OCI-M2 (cell line): ENCODE results near the gene ABCC6.
"Not testable (repeated sequence)": the region's sequence is repeated elsewhere in the genome, so short reads cannot be mapped to it uniquely, and the experiment has no call there.

Experiments
- DNase-seq: peaks from one replicate; lab custom pipeline; 2025; ENCODE audit not compliant: unreplicated experiment; lab: John Stamatoyannopoulos, UW

The ABCC6 gene

GRCh38 chr16:16223662-16224241 is 458 bp upstream of the ABCC6 start:
- not testable (repeated sequence) for DNase-seq

DNA sequence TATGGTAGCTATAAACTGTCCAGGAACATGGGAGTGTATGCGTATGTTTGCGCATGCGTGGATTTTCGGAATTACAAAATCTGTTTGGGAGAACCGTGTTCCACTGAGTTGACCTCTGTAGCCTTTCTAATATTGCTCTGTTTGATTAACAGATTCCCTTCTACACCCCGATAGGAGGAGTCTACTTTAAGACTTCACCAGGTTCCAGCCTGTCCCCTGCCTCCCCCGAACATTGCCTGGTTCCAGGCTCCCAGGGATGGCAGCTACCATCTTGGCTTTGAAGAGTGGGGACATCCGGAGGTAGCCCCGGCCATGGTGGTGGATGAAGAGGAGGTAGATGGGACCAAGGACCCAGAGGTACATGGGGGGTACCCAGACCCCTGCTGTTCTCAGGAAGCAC is 1.9 kb downstream of the ABCC6 start:
- not testable (repeated sequence) for DNase-seq

- not testable (repeated sequence) for DNase-seq
These were observed 2.8 kb downstream of the ABCC6 start for GRCh38 chr16:16220449-16220848.

DNA sequence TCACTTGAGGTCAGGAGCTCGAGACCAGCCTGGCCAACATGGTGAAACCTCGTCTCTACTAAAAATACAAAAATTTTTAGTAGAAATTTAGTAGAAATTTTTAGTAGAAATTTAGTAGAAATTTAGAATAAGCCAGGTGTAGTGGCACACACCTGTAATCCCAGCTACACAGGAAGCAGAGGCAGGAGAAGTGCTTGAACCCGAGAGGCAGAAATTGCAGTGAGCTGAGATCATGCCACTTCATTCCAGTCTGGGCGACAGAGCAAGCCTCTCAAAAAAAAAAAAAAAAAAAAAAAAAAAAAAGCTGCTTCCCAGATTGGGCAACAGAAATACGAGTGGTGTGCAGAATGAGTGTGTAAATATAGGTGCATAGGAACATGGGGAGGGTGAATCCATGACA is 4.5 kb downstream of the ABCC6 start:
- DNase-seq = not testable (repeated sequence)

GRCh38 chr16:16218349-16218748 is 4.9 kb downstream of the ABCC6 start:
- not testable (repeated sequence) for DNase-seq

GRCh38 chr16:16213863-16214293 is 9.4 kb downstream of the ABCC6 start:
- not testable (repeated sequence) for DNase-seq

DNA sequence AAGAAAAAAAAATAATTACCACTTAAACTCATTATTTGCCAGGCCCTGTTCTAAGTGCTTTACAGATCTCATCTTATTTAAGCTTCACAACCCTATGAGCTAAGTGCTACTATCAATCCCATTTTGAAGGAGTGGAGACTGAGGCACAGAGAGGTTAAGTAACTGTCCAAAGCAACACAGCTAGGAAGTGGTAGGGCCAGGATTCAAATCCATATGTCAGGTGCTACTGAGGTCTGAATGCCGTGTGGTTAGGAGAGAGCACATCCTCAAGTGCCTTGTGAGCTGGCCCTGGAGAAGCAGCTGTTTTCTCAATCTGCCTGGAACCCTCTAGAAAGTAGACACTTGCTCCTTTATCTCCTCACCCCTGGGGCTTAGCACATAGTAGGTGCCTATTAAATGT is 11.9 kb downstream of the ABCC6 start:
- not testable (repeated sequence) for DNase-seq

GRCh38 chr16:16208461-16208860 is 14.8 kb downstream of the ABCC6 start:
- DNase-seq = not testable (repeated sequence)

GRCh38 chr16:16207787-16208334 is 15.4 kb downstream of the ABCC6 start:
- not testable (repeated sequence) for DNase-seq

- not testable (repeated sequence) for DNase-seq
These were observed 16.1 kb downstream of the ABCC6 start for GRCh38 chr16:16207097-16207786.

DNA sequence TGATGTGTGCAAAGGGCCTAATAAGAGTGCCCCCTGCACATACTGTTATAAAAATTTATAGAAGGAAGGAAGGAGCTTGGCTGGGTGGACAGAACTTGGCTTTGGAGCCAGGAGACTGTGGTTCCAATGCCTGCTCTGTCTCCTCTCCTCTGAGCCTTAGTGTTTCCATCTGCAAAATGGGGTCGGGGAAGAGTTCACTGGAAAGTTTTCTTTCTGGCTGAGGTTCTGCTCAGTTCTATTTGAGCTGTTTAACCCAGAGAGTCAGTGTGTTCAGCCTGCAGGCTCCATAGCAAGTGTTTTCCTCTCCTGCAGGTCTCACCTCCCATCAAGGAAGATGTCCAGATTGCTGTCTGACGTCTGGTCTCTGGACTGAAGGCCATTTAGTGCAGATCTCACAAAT is 17.4 kb downstream of the ABCC6 start:
- not testable (repeated sequence) for DNase-seq

GRCh38 chr16:16204552-16204951 is 18.7 kb downstream of the ABCC6 start:
- DNase-seq = not testable (repeated sequence)

GRCh38 chr16:16203494-16203893 is 19.8 kb downstream of the ABCC6 start:
- not testable (repeated sequence) for DNase-seq

DNA sequence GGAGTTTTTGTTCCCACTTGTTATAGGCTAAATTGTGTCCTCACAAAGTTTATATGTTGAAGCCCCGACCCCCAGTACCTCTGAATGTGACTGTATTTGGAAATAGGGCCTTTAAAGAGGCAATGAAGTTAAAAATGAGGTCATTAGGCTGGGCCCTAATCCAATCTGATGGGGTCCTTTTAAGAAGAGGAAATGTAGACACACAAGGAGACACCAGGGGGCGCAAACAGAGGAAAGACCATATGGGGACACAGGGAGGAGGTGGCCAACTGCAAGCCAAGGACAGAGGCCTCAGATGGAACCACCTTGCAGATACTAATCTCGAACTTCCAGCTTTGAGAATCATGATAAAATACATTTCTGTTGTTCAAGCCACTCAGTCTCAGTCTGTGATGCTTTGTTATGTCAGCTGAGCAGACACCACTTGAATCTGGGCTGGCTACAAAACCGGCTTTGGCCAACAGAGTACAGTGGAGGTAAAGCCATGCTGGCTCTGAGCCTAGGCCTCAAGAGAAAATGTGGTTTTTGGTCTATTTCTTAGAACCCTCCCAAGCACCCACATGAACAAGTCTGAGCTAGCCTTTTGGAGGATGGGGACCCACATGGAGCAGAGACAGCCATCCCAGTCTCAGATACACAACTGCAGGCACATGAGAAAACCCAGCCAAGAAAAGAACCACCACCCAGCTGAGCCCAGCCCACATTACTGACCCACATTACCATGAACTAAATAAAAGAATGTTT is 20.7 kb downstream of the ABCC6 start:
- not testable (repeated sequence) for DNase-seq

DNA sequence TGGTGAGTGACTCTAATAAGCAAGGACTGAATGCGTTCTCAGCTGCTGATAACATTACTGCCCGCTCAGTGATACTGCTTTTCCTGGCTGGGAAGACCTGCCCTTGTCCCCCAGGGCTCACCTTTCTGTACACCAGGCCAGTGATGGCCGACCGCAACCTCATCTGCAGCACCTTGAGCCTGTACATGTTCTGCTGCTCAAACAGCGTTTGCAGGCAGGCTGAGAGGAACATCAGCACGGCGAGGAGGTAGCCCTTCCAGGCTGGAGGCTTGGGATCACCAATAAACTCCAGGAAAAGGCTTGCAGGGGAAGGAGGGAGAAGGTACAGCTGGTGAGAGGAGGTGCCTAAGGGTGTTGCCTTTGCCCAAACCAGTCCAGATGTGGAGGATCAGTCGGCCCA is 21.4 kb downstream of the ABCC6 start:
- not testable (repeated sequence) for DNase-seq

DNA sequence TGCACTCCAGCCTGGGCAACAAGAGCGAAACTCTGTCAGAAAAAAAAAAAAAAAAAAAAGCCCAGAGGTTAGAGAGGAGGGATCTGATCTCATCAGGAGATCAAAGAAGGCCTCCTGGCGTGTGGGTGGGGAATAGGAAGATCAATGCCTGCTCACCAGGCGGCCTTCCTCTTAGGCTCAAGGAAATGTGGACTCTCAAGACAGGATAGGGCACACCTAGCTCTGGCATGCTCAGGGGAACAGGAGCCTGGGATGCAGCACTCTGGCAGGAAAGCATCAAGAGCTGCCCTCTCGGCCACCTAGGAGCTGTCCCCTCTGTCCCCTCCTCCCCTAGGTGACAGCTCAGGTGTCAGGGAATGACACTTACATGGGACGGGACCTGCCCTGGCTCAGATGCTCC is 22.9 kb downstream of the ABCC6 start:
- DNase-seq = not testable (repeated sequence)

DNA sequence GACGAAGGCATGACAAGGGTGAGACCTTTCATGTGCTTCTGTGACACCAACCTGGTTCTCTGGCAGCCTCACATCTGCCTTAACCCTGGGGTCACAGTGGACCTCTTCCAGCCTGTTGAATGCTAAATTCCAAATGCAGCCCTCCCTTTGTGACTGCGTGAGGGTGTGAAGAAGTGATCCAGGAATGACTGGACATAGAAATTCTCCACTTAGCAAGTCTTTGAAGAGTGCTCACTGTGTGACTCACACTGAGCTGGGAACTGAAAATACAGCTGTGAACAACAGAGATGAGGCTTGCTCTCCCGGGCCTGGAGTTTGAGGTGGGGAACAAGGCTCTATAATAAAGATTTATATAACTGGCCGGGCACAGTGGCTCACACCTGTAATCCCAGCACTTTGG is 23.9 kb downstream of the ABCC6 start:
- DNase-seq = not testable (repeated sequence)

DNA sequence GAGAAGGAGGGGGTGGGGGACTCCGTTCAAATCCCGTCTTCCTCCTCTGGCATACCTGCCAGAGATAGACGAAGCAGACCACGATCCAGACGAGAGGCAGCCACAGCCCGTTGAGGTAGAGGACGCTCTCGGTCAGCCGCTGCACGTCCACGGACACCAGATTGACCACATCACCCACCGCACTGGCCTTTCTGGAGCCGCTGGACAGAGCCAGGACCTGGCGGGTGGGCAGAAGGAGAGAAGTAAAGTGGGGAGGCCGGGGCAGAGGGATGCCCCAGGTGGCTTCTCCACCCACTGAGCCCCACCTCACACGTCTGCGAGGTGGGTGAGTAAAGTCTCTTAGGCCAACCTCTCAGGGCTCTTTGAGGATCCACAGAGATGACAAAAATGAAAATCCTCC is 25.3 kb downstream of the ABCC6 start:
- no peak for DNase-seq

- DNase-seq = no peak
These were observed 26.0 kb downstream of the ABCC6 start for GRCh38 chr16:16197331-16197730.

GRCh38 chr16:16196099-16196498 is 27.2 kb downstream of the ABCC6 start:
- DNase-seq = no peak

DNA sequence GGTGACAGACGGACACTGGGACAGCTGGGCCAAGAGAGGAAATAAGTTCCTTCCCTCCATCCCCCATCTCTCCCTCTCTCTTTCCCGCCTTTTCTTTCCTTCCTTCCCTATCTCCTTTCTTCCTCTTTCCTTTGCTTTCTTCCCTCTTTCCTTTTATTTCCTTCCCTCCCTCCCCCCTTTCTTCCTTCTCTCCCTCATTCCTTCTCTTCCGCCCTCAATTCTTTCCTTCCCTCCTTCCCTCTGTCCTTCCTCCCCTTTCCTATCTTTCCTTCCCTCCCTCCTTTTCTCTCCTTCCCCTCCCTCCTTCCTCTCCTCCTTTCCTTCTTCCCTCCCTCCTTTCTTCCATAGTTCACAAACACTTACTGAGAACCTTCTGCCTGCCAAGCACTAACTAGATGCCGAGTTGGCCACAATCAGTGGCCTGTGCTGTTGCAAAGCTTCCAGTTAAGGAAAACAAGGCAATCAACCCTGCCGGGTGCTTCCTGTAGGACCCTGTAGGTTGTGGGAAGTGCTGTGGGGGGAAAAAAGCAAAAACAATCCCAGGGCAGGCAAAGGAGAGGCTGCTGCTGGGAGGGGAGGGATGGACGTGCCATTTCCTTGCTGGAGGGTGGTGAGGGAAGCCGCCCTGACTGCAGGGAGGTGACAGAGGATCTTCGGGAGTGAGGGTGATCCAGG is 31.7 kb downstream of the ABCC6 start:
- DNase-seq = no peak
